G401 (cell line): Measurements from ENCODE around the gene NDUFS4. TPM values are rescaled to one million over a fixed set of nuclear protein-coding genes. Genes with fewer than 3 reads are reported as not detected.
"Not testable (repeated sequence)": the region's sequence is repeated elsewhere in the genome, so short reads cannot be mapped to it uniquely, and the experiment has no call there.

Experiments used
- DNase-seq: peaks from one replicate; pipeline ENCODE4 v3.0.0-alpha.2; 2015; ENCODE audit warnings: low spot score
- in situ Hi-C: cut with HindIII; loops from 2 replicates; pipeline ENCODE4 v1.10.0; 2016; ENCODE audit warnings: low sequenced_read_pairs, mixed read lengths
- total RNA-seq: library from RNA; depleted of rRNA; stranded (reverse); fragments of >200 nt; shearing (Covaris generic); gene quantifications from 2 replicates; pipeline ENCODE4 v1.2.3, GENCODE V29; 2014; rRNA removed

Gene NDUFS4
- 116 and 127 TPM in 2 replicates for total RNA-seq

GRCh38 chr5:53560506-53561191 lies at the start of gene NDUFS4:
Gene NDUFS4 (plus strand): TSS chr5:53560639. CDS start chr5:53560663, 24 bp downstream.
- in situ Hi-C loops: no loop called here
- DNase-seq: peak; percentile 87

GRCh38 chr5:53512539-53512938 lies 47.9 kb upstream of the NDUFS4 start:
- in situ Hi-C loops: no loop called here
- no peak for DNase-seq

GRCh38 chr5:53515988-53516387 lies 44.5 kb upstream of the NDUFS4 start:
- DNase-seq: no peak

GRCh38 chr5:53520813-53521212 lies 39.6 kb upstream of the NDUFS4 start:
- no peak for DNase-seq
- in situ Hi-C loops: no loop called here

More at GRCh38 chr5:53515988-53516387, 44.5 kb upstream of the NDUFS4 start:
- in situ Hi-C loops: no loop called here

GRCh38 chr5:53537711-53538110 lies 22.7 kb upstream of the NDUFS4 start:
- DNase-seq: no peak
- in situ Hi-C loops: no loop called here

- DNase-seq, in situ Hi-C loops: not testable (repeated sequence)
Measured at GRCh38 chr5:53540739-53541138, 19.7 kb upstream of the NDUFS4 start.

GRCh38 chr5:53541859-53542258 lies 18.6 kb upstream of the NDUFS4 start:
- in situ Hi-C loops: no loop called here
- no peak for DNase-seq

- no peak for DNase-seq
- in situ Hi-C loops: no loop called here
Measured at GRCh38 chr5:53542926-53543325, 17.5 kb upstream of the NDUFS4 start.

GRCh38 chr5:53543401-53543800 lies 17.0 kb upstream of the NDUFS4 start:
- no peak for DNase-seq
- in situ Hi-C loops: no loop called here

- in situ Hi-C loops: no loop called here
- DNase-seq: no peak
Measured at GRCh38 chr5:53545744-53546143, 14.7 kb upstream of the NDUFS4 start.

- in situ Hi-C loops: no loop called here
- DNase-seq: no peak
Measured at GRCh38 chr5:53547226-53547625, 13.2 kb upstream of the NDUFS4 start.

- in situ Hi-C loops: not testable (repeated sequence)
Measured at GRCh38 chr5:53548501-53548900, 11.9 kb upstream of the NDUFS4 start.

GRCh38 chr5:53549792-53550191 lies 10.6 kb upstream of the NDUFS4 start:
- in situ Hi-C loops: no loop called here
- no peak for DNase-seq

More at GRCh38 chr5:53548501-53548900, 11.9 kb upstream of the NDUFS4 start:
- not testable (repeated sequence) for DNase-seq

GRCh38 chr5:53552561-53552960 lies 7.9 kb upstream of the NDUFS4 start:
- in situ Hi-C loops: no loop called here
- DNase-seq: no peak

- in situ Hi-C loops: no loop called here
- DNase-seq: no peak
Measured at GRCh38 chr5:53554444-53554843, 6.0 kb upstream of the NDUFS4 start.

GRCh38 chr5:53555160-53555559 lies 5.3 kb upstream of the NDUFS4 start:
- no peak for DNase-seq
- in situ Hi-C loops: no loop called here

- in situ Hi-C loops: no loop called here
- DNase-seq: no peak
Measured at GRCh38 chr5:53556001-53556400, 4.4 kb upstream of the NDUFS4 start.

- in situ Hi-C loops: no loop called here
- DNase-seq: no peak
Measured at GRCh38 chr5:53557386-53557785, 3.1 kb upstream of the NDUFS4 start.

GRCh38 chr5:53558966-53559365 lies 1.5 kb upstream of the NDUFS4 start:
- no peak for DNase-seq
- in situ Hi-C loops: no loop called here

GRCh38 chr5:53560028-53560427 lies 411 bp upstream of the NDUFS4 start:
- peak; percentile 51 for DNase-seq
- in situ Hi-C loops: no loop called here

- DNase-seq: no peak
- in situ Hi-C loops: no loop called here
Measured at GRCh38 chr5:53568401-53568800, 8.0 kb downstream of the NDUFS4 start.
